HG03342 (cell line): ENCODE results near the gene TROAP.

Experiments used
- ATAC-seq: cut with Tn5 transposase; IDR thresholded peaks from one replicate; pipeline ENCODE4 v1.9.1; 2021; ENCODE audit warnings: mild to moderate bottlenecking, moderate library complexity; ENCODE audit not compliant: unreplicated experiment

The TROAP gene

GRCh38 chr12:49342066-49342913, 19.2 kb downstream of the TROAP start:
- peak; percentile 63 for ATAC-seq

- no peak for ATAC-seq
Observed at GRCh38 chr12:49342914-49343731, 20.1 kb downstream of the TROAP start.

GRCh38 chr12:49344486-49345050, 21.5 kb downstream of the TROAP start:
- ATAC-seq: no peak

GRCh38 chr12:49345051-49345824, 22.2 kb downstream of the TROAP start:
- ATAC-seq: no peak

- ATAC-seq: no peak
Observed at GRCh38 chr12:49345825-49346658, 23.0 kb downstream of the TROAP start.

GRCh38 chr12:49346659-49347310, 23.7 kb downstream of the TROAP start, which contains the start of gene DNAJC22:
Gene DNAJC22 (plus strand): TSS chr12:49346888. CDS start chr12:49348873, 1,985 bp downstream.
- ATAC-seq: no peak

GRCh38 chr12:49347311-49348193, 24.5 kb downstream of the TROAP start:
- no peak for ATAC-seq

GRCh38 chr12:49348781-49349180, 25.7 kb downstream of the TROAP start:
- ATAC-seq: no peak

- ATAC-seq: no peak
Observed at GRCh38 chr12:49349266-49349665, 26.2 kb downstream of the TROAP start.

- no peak for ATAC-seq
Observed at GRCh38 chr12:49352351-49352750, 29.3 kb downstream of the TROAP start.

- no peak for ATAC-seq
Observed at GRCh38 chr12:49355913-49356312, 32.9 kb downstream of the TROAP start.

GRCh38 chr12:49357103-49357678, 34.1 kb downstream of the TROAP start:
- no peak for ATAC-seq

- no peak for ATAC-seq
Observed at GRCh38 chr12:49358483-49359141, 35.6 kb downstream of the TROAP start.

- no peak for ATAC-seq
Observed at GRCh38 chr12:49359671-49360070, 36.6 kb downstream of the TROAP start.

- no peak for ATAC-seq
Observed at GRCh38 chr12:49362077-49362476, 39.0 kb downstream of the TROAP start.

- no peak for ATAC-seq
Observed at GRCh38 chr12:49364989-49365388, 41.9 kb downstream of the TROAP start.

GRCh38 chr12:49365542-49365941, 42.5 kb downstream of the TROAP start:
- ATAC-seq: no peak
